Left ventricle myocardium superior (tissue), 1 donor: ENCODE data around the gene TINAGL1. TPM values are rescaled to one million over a fixed set of nuclear protein-coding genes. Genes with fewer than 3 reads are reported as not detected.

Experiments used
- total RNA-seq: library from RNA; stranded (reverse); fragmentation: NEBNext Ultra II Directional; extraction: Animal tissue kit (Norgen Biotek cat#: 25700); gene quantifications from one replicate; pipeline ENCODE4 v1.2.1, GENCODE V29; 2021
- donor health status: DM: no; HTN: yes; CAD: no; lungs with severe emphysema.

Gene TINAGL1
- total RNA-seq, 1 donor from 2014 or later: 274 TPM

Other genes starting within 250 kb of the TINAGL1 start
- gene FABP3, start 203.4 kb upstream of the TINAGL1 start, total RNA-seq: 4,698 TPM
- 1.3 TPM for gene SERINC2, start 163.3 kb upstream of the TINAGL1 start, total RNA-seq
- 0.67 TPM for gene HCRTR1, start 41.2 kb downstream of the TINAGL1 start, total RNA-seq
- 34.1 TPM for gene PEF1, start 68.4 kb downstream of the TINAGL1 start, total RNA-seq
- gene COL16A1, start 127.5 kb downstream of the TINAGL1 start, total RNA-seq: 16.1 TPM
- 10.0 TPM for gene ADGRB2, start 187.8 kb downstream of the TINAGL1 start, total RNA-seq
- not detected for gene SPOCD1, start 239.5 kb downstream of the TINAGL1 start, total RNA-seq